ENCODE measurements around the gene CCDC50.

Gene CCDC50, protein sequence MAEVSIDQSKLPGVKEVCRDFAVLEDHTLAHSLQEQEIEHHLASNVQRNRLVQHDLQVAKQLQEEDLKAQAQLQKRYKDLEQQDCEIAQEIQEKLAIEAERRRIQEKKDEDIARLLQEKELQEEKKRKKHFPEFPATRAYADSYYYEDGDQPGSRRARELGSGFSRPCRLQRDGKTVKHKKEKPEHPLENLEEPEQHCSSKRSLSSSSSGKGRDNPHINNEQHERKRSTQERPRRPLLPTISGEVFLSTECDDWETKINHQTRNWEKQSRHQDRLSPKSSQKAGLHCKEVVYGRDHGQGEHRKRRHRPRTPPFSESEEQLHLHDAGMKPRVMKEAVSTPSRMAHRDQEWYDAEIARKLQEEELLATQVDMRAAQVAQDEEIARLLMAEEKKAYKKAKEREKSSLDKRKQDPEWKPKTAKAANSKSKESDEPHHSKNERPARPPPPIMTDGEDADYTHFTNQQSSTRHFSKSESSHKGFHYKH

DNA sequence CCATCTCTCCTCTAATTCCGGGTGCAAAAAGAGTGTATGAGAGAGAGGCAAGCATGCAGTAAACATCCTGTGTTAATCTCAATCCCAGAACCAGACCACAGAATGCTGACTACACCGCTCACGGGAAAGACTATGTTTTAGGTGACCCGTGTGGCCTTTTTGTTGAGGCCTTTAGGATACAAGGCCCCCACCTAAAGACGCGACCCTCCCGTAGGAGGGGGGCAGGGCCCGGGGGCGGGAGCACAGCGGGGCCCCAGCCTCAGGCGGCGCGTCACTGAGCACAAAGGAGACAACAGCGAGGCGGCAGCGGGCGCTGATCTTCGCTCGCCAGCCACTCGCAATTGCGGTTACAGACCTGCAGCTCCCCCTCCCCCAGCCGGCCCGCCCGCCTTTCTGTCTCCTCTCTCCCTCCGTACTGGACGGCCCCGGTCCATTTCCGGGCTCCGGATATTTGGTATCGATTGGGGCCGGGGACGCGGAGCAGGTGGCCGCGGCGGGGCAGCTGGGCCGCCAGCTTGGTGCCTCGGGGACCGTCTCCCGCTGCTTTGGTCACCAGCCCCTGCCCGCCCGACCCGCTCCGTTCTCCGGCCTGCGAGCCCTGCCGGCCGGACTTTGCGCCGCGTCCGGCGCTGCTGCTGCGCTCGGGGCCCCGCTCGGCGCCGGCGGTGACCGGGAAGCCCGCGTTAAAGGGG lies at the start of gene CCDC50:
TSS of gene CCDC50 (plus strand) at position 433 of the 692 bp plus-strand sequence. CDS start 281 bp downstream, outside the sequence.
- DNase-seq = peak; percentile 17

- DNase-seq = no peak
Measured at GRCh38 chr3:191280111-191280510, 49.1 kb upstream of the CCDC50 start.

GRCh38 chr3:191280882-191281281 lies 48.3 kb upstream of the CCDC50 start:
- no peak for DNase-seq

DNA sequence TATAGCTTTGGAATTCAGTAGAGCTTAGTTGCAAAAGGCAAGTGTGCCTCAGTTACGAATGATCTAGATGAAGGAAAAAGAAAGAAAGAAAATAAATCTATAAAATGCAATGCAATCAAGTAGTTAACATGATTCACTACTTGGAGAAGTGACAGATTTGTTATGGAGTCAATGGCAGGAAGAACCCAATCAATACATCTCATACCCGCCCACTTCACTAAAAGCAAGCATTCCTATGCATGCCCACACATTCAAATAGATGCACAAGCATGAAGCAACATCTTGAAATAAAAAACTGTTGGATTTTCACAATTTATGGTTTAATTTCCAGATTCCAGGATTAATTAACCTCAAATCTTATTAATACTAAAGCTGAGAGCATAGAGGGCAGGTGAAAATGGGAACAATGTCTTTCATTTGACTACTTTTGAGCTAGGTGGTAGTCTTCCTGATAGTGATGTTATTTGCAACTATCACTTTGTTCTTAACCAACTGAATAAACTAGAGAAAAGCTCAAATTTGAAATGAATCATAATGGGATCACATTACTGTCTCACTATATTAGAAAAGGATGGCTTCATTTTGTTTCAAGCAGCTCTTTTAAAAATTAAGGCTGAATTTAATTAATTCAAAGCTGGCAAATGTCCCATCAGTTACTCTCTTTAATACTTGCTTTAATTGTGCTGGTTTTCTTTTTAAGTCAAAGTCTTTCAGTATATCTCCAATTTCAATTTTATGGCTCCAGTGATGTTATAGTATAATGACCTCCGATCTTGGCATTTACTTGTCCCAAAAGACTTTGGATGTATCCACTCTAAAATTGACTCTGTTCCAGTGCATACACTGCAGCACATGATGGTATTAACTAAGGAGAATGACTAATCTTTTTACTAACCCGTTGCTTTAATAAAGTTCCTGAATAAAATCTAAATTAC lies 46.7 kb upstream of the CCDC50 start:
- DNase-seq = no peak

DNA sequence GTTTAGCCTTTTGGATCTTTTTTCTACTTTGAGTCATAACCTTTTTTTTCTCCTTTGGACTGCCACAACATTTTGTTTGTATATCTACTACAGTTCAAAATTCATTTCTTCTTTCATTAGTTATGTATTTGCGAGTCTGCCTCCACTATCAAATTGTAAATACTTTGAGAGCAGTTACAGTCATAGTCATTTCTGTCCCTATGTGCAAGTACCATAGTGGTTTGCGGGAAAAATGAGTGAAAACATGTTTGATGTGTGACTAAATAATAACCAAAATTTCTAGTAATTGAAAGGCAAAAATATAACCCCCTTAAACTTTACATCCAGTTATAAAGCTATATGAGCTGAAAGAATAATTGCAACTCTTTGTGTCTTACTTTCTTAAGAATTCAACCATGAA lies 45.8 kb upstream of the CCDC50 start:
- no peak for DNase-seq

- no peak for DNase-seq
Measured at GRCh38 chr3:191290311-191291025, 38.7 kb upstream of the CCDC50 start.

DNA sequence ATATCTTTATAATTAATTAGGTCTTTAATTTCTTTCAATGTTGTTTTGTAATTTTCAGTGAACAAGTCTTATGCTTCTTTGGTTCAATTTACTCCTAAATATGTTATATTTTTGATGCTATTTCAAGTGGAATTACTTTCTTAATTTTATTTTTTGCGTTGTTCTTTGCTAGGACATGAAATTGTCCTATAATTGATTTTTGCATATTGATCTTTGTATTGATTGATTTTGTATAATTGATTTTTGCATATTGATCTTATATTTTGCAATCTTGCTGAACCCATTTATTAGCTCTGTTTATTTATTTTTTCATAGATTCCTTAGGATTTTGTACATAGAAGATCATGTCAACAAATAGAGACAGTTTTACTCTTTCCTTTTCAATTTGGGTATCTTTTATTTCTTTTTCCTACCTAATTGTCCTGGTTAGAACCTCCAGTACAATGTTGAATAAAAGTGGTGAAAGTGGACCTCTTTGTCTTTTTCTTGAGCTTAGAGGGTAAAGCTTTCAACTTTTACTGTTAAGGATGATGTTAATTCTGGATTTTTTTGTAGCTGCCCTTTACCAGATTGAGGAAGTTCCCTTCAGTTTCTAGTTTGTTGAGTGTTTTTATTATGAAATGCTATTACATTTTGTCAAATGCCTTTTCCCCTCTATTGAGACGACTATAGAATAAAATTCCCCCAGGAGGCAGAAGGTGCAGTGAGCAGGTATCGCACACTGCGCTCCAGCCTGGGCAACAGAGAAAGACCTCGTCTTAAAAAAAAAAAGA lies 36.8 kb upstream of the CCDC50 start:
- no peak for DNase-seq

GRCh38 chr3:191294291-191294690 lies 34.9 kb upstream of the CCDC50 start:
- no peak for DNase-seq

- DNase-seq = no peak
Measured at GRCh38 chr3:191296041-191296541, 33.1 kb upstream of the CCDC50 start.

GRCh38 chr3:191298846-191299245 lies 30.3 kb upstream of the CCDC50 start:
- DNase-seq = no peak

GRCh38 chr3:191300422-191300821 lies 28.8 kb upstream of the CCDC50 start:
- no peak for DNase-seq

DNA sequence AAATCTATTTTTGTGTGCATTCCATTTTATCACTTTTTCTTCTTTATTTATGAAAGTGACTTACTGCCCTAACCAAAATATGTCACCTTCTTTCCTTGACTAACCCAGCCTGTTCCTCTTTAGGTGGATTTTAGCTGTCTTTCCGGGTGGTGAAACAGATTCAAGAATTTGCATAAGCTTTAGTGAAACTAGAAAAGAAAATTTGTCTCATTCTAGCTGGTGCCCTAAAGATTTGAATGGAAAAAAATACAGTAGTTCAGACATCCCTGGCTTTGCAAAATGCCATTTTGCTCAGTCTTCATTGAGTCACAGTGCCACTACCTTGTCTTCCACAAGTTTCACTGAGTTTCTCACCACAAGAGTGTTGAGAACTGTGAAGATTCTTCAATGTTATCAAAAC lies 28.2 kb upstream of the CCDC50 start:
- DNase-seq = no peak

DNA sequence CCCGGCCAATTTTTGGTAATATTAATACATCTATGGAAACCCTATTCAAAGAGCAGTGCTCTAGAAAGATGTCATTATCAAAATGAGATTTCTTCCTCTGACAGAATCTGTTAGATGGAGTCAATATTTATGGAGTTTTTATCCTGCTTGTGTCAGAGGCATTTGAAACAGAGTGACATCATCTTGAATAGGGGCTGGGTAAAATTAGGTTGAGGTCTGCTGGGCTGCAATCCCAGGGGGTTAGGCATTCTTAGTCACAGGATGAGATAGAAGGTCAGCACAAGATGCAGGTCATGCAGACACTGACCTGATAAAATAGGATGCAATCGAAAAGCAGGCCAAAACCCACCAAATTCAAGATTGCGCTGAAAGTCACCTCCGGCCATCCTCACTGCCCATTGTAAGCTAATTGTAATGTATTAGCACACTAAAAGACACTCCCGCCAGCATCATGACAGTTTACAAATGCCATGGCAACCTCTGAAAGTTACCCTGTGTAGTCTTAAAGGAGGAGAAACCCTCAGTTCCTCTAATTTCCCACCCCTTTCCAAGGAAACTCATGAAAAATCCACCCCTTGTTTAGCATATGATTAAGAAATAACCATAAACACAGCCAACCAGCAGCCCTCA lies 27.3 kb upstream of the CCDC50 start:
- no peak for DNase-seq

- no peak for DNase-seq
Measured at GRCh38 chr3:191302451-191302850, 26.7 kb upstream of the CCDC50 start.

DNA sequence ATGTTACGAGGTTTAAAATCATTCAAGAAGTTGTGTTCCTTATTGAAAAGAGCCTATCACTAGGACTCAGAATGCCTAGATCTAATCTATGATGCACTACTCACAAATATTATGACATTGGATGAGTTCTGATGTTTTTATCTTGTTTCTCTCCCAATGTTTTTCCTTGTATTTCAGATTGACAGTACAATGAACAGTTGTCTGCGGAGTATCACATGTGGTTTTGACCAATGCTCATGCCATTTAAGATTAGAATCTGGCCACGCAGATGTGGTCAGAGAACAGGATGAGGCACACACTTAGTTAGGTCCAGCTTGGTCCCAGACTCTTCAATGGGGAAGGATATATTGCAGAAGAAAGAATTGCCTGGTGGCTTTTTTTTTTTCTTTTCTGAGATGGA lies 25.6 kb upstream of the CCDC50 start:
- no peak for DNase-seq

DNA sequence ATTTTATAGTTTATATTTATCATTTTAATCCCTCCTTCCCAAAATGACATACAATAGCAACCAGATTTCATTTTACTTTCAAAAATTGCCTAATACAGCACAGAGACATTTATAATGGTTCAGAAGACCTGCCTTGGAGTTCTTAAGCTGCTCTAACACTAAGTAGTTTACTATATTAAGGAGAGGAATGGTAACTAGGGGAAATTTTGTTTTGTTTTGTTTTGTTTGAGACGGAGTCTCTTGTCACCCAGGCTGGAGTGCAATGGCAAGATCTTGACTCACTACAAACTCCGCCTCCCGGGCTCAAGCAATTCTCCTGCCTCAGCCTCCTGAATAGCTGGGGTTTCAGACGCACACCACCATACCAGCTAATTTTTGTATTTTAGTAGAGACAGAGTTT lies 22.8 kb upstream of the CCDC50 start:
- no peak for DNase-seq

DNA sequence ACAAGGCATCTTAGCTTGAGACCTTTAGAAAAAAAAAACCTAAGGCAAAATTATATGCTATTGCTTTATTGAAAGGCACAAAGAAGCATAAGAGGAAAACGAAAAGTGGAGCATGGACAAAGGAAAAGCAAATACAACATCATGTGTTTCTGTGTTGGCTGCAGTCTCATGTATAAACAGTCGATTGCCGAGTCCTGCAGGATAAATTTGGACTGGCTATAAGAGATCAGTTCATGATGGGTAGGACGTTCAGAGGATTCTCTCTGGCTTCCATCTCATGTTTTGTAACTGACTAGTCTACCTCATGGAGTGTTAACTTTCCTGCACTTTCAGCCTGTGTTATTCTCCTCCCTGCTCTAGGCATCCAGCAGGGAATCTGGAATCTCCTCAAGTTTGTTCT lies 21.9 kb upstream of the CCDC50 start:
- no peak for DNase-seq

GRCh38 chr3:191313296-191313695 lies 15.9 kb upstream of the CCDC50 start:
- DNase-seq = no peak

DNA sequence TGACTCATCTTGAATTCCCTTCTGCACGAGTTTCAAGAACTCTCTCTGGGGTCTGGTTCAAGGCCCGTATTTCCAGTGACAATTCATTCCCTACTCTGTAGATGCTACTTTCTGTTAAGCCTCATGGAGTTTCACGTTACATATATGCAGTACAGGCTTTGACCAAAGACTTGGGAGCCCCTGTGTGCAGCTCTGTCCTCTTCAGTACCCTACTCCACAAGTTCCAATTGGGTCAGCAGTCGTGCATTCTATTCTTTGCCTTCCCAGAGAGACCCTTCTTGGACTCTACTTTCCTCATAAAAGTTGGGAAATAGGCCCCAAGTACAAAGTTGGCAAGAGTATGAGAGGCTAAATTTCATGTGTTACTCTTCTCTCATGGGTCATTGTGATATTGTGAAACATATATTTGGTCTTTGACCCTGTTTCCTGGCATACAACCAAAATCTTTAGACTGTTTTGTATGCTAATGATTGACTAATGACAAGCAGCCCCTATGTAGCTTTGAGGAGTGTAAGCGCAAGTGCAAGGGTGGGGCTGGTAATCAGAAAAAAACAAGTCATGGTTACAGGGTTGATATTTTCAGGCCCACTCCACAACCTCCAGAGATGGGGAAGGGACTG lies 15.0 kb upstream of the CCDC50 start:
- no peak for DNase-seq

GRCh38 chr3:191316876-191317603 lies 12.2 kb upstream of the CCDC50 start:
- no peak for DNase-seq

All from activated naive CD4-positive, alpha-beta T cell treated with anti-CD3 and anti-CD28 coated beads, Interleukin-2, amount 50 U/mL, for 16 hours (primary cell).